Ecto neural progenitor cell (in vitro differentiated cells): ENCODE measurements around the gene USH2A.

Experiments
- DNase-seq: peaks from one replicate; pipeline ENCODE4 v3.0.0-alpha.2; 2018; ENCODE audit warnings: low spot score

The USH2A gene

GRCh38 chr1:215637041-215637573, 786.1 kb downstream of the USH2A start:
- no peak for DNase-seq

GRCh38 chr1:215636258-215636965, 786.8 kb downstream of the USH2A start:
- DNase-seq: no peak

DNA sequence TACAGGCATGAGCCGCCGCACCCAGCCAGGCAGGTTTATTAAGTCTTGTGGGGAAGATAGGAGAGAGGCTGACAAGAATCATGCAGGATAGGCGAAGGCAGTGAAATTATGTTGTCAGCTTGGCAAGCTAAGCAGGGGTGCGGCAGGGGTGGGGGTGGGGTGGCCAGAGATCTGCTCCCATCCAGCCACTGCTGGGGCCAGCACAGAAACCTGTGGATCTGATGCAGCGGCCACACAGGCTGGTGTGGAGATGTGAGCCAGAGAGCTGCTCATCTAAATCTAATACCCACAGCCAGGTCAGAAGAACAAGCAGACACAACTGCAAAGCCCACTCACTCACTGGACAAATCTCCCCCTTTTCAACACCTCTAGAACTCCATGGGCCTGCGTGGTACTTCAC, 787.4 kb downstream of the USH2A start:
- no peak for DNase-seq

DNA sequence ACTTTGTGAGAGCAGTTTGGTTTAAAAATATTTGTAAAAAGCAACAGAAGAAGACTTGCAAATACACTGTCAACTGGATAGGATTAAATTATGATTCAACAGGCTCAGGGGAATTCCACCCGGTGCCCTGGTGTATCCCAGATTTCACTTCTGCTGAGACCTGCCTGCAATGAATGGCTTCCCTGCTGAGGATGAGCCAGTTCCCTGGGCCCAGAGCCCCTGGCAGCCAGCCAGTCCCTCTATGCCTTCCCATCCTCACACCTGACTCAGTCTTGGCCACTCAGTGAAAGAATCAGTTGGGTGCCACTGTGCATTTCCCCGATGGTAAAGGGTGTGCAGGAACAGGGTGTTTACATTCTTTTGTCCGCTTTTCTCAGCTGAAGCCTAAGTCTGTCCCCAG, 791.8 kb downstream of the USH2A start:
- DNase-seq: no peak

- DNase-seq: no peak
These were observed 792.2 kb downstream of the USH2A start for GRCh38 chr1:215631040-215631439.

GRCh38 chr1:215625949-215626348, 797.3 kb downstream of the USH2A start:
- DNase-seq: no peak

DNA sequence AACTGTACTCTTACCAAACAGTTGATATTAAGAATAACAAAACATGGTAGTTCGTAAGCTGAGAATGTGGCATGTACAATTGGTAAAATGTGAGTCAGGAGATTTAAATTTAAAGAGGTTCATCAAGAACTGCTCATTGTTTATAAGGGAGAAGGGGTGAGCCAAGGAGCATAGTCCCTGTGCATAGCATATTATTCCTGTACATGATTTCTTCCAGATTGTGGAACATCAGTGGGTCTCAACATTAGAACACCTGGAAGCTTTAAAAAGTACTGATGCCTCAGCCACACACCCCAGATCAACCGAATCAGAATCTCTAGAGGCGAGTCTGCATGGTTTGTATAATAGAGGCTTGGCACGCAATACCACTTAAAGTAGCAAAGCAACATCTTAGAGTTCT, 800.1 kb downstream of the USH2A start:
- DNase-seq: no peak

DNA sequence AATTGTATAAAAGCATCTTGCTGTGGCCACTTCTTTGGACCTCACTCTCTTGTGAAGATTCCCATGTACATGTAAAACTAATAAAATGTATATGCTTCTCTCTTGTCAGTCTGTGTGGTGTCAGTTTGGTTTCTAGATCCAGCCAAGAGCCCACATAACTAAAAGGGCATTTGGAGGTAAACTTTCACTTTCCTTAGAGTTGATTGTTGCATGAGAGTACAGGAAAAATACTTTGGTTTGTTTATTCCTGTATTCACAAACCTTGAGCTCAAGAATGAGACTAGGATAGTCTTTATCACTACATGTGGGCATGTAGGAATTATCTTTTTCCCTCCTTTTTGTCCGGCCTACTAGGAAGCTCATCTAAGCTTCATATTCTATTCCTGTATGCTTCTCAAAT, 805.3 kb downstream of the USH2A start:
- no peak for DNase-seq

DNA sequence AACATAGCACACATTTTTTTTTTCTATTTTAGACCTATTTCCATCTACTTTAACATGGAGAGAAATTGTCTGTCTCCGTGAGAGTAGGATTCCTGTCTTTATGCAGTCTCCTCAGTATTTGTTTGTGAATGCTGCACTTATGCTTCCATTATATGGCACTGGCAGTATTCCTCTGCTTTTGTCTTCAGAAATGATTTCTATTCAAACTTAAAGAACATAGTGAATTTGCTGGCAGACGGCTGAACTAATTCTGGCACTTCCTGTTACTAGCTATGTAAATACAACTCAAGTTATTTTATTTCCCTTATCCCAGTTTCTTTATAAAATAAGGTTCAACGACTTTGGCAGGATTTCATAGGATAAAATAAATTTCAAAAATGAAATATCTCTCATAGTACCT, 810.9 kb downstream of the USH2A start:
- no peak for DNase-seq

DNA sequence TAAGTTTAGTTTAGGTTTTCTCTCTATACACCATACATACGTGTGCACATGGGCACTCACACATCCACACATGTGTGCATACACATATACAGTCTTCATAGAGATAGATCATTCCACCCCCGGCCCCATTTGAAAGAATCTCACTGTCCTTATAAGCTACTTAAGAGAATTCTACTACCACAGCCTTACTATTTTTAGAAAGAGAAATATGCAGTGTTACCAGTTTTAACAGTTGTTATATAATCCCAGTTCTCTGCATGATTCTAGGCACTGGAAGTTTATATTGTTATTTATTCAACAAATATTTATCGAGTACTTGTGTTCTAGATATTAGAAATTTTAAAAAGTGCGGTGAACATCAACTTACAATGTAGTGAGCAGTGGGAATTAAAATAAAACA, 814.6 kb downstream of the USH2A start:
- no peak for DNase-seq

DNA sequence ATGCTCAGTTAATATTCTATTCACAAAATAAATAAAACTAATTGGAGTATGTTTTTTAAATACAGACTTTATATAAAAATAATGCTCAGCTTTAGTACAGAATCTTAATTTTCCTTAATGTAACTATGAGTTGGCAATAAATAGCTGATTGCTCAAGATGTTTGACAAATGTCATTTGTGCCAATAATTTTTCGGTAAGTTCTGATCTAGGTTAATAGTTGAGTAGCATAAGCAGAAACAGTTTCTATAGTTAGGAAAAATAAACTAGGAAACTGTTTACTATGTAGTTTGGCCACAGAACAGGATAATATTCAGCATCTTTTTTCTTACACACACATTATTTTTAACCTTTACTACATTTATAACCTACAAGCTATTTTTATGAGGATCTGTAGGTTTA, 815.8 kb downstream of the USH2A start:
- no peak for DNase-seq

DNA sequence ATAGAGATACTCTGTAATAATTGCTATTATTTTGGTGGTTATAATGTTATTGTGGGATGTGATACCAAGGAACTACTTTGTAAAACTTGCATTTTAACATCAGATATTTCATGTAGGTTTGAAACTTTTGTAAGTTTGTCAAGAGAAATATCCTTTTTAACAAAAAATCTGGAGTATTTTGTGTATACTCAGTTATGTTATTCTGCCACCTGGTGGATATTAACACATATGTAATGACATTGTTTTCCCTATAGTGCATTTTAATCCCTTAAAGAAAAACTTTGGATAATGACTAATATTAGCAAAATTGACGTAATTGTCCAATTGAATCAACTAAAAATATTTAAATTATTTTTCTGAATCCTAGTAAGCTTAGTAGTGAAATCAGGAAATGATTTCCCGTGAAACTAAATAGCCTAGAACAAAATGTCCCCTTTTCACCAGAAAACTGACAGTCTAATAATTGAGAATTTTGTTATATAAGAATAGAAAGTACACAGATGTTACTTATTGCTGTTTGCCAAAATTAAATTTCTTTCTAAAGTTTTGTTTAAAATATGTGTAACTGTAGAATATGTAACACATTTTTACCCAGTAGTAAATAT, 816.6 kb downstream of the USH2A start:
- no peak for DNase-seq

DNA sequence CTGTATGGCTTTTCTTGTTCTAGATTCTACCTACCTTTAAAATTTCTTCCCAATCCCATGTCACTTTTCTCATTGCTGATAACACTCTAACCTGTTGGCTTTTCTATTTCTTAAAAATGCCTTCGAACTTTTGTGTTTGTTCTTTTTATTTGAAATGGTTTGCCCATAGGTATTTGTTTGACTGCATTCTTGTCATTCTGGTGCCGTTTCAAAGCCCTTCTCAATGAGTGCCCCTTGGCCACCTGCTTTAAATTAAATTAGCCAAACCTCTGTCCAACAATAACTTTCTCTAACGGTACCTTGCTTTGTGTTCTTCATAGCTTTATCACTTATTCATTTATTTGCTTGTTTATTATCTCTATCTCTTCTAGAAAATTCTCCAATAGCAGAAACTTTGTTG, 817.2 kb downstream of the USH2A start:
- no peak for DNase-seq

DNA sequence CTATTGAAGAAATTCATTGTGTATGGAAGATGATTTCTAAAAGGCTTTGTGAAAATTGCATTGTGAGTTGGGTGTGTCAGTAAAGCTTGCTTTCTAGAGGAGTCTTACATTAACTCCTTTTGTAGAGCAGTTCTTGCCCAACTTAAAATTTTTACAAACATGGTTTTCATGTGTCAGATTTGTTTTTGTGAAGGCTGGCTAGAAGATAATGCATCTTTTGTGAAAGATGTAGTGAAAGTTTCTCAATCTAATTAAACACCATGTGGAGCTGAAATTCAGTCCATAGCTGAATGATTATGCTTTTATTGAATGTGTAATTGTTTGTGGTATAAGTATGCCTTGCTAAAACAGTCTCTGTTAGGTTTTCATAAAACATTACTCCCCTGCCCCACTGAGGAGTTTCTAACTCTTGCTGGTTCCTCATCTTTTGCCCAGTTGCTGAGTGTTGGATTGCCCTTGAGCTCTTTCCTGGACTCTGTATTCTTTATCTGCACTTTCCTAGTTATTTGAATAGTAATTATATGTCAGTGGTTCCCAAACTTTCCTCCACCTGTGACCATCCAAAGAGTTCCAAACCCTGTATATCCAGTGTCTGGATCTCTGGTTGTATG, 818.1 kb downstream of the USH2A start:
- DNase-seq: no peak

DNA sequence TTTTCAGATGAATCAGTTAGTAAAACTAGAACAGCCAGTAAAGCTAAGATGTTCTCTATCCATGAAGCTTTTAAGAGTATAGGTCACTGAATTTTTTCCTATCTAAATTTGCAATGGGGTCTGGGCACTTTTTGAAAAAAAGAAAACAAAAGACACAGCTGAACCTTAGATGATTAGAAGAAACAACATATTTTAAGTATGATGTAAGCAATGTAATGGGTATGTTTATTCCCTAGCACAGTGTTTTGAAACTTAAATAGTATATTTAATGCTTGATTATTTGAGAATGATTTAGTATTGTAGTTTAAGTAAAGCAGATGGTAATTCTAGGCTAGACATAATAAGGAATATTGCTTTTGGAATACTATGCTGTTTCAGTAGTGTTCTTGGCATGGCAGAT, 819.9 kb downstream of the USH2A start:
- no peak for DNase-seq

DNA sequence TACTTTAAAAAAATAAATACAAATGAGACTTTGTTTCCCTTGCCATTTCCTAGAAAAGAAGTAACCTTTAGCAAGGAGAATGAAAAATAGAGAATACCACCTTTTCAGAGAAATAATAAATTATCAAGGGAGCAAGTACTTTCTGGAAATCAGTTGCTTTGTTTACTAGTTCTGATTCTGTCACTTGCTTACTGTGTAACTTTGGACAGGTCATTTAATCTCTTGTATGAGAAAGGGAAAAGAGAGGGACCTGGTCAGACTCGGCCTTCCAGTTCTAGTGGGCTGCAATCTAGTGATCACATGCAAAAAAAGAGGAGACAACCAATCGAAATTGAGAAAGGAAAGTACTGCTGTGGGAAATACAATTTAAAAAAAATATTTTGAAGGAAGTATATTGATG, 822.0 kb downstream of the USH2A start:
- no peak for DNase-seq

DNA sequence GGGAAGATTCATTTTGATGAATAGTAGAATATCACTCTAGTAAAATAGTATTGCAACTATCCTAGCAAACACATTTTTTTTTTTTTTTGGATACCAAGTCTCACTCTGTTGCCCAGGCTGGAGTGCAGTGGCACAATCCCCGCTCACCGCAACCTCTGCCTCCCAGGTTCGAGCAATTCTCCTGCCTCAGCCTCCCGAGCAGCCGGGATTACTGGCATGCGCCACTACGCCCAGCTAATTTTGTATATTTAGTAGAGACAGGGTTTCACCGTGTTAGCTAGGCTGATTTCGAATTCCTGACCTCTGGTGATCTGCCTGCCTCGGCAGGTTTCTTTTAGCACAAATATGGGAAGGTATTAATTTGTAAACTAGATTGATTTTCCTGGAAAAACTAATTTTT, 822.4 kb downstream of the USH2A start:
- no peak for DNase-seq

GRCh38 chr1:215600258-215600792, 822.9 kb downstream of the USH2A start:
- no peak for DNase-seq

DNA sequence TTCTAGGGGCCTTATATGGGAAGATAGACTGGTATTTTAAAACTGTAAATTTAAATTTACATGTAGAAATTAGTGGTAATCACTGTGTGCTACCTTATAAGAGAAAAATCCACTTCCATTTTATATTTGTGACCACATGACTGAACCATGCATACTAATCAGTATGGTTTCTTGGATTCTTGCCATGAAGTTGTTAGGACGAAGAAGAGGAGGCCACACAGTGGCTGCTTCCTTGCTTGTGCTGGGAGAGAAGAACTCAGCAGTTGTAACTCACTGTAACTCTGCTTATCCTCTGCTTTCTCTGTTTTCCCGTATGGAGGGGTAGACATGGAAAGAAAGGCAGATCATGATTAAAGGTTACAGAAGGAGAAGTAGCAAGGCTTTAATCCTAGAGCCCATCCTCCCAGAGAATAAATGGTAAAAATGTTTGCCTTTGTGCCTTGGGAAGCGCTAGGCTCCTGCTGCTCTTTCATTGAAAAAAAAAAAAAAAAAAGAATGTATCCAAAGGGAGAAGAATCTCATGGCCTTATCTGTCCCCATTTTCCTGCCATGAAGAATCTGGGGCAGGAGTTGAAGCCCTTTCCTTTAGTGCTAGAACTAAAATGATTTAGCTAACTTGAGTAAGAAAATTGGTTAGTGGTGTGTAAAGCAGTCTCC, 823.7 kb downstream of the USH2A start:
- DNase-seq: no peak

DNA sequence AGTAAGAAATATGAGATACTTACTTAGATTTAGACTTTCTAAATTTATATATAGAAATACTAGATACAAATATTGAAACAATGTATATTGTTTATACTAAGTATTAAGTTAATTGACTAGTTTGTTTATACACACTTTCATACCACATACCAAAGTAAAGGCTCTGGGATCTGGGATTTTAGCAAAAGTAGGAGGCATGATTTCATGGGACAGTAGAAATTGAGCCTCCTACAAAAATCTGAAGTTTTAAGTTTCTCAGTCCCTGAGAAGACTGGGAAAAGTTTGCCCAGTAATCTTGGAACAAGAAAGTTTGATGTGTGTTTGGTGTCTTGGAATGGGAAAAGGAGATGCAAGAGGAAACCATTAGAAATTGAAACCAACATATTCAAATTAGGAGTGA, 825.3 kb downstream of the USH2A start:
- no peak for DNase-seq

DNA sequence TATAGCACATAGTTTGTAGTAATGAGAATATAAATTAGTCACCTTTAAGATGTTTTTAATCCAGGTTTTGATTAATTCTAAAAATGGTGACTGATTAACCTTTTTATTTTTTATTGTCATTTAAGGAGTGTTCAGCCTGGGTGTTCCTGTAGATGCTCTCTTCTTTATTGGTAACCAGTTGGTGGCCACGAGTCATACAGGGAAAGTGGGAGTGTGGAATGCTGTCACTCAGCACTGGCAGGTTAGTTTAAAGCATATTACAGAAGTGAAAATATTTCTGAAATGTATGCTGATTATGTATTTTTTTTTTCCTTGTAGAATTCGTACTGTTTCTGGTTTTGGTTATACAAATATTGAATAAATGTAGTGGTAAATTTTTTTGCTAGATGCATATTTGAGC, 828.0 kb downstream of the USH2A start:
- DNase-seq: no peak

GRCh38 chr1:215594640-215595039, 828.6 kb downstream of the USH2A start:
- DNase-seq: no peak
